Loucy (cell line): ENCODE measurements around the gene RAB26.
A peak's percentile ranks its signal among the peaks of the same experiment; 100 is the strongest.

Experiments used
- H2AFZ ChIP-seq: fragments of 200-600 bp; sonication (generic); 2 replicates; pipeline ENCODE4 v1.6.0; 2016; ENCODE audit warnings: antibody characterized with exemption, mild to moderate bottlenecking, low read length, moderate library complexity
- H3F3A ChIP-seq: fragments of 200-600 bp; 2 replicates; pipeline ENCODE4 v1.6.0; 2016; ENCODE audit warnings: antibody characterized with exemption, low read depth, mild to moderate bottlenecking
- H3K27me3 ChIP-seq: fragments of 200-600 bp; sonication (generic); 2 replicates; pipeline ENCODE4 v1.6.1; 2014; ENCODE audit warnings: low read length, mild to moderate bottlenecking; ENCODE audit not compliant: insufficient read depth, poor library complexity, severe bottlenecking
- H3K36me3 ChIP-seq: fragments of 200-600 bp; sonication (generic); 2 replicates; pipeline ENCODE4 v1.6.1; 2016; ENCODE audit warnings: low read length; ENCODE audit not compliant: insufficient read depth
- H3K4me1 ChIP-seq: fragments of 200-600 bp; sonication (generic); 2 replicates; pipeline ENCODE4 v1.5.1; 2014; ENCODE audit warnings: low read length, mild to moderate bottlenecking; ENCODE audit not compliant: insufficient read depth, poor library complexity, severe bottlenecking
- H3K4me2 ChIP-seq: fragments of 200-600 bp; sonication (generic); 2 replicates; pipeline ENCODE4 v1.6.0; 2014; ENCODE audit warnings: antibody characterized with exemption, low read length, low read depth, mild to moderate bottlenecking; ENCODE audit not compliant: poor library complexity, severe bottlenecking
- H3K4me3 ChIP-seq: fragments of 200-600 bp; sonication (generic); 2 replicates; pipeline ENCODE4 v1.5.1; 2014; ENCODE audit warnings: low read length, mild to moderate bottlenecking, mixed read lengths; ENCODE audit not compliant: poor library complexity, severe bottlenecking
- H3K79me2 ChIP-seq: fragments of 200-600 bp; sonication (generic); 2 replicates; pipeline ENCODE4 v1.6.1; 2014; ENCODE audit warnings: low read length; ENCODE audit not compliant: insufficient read depth
- H3K9ac ChIP-seq: fragments of 200-600 bp; sonication (generic); 2 replicates; pipeline ENCODE4 v1.6.0; 2014; ENCODE audit warnings: mild to moderate bottlenecking, low read depth, low read length, moderate library complexity; ENCODE audit not compliant: poor library complexity, severe bottlenecking
- H3K9me2 ChIP-seq: fragments of 200-600 bp; sonication (generic); replicated peaks from 2 replicates; pipeline ENCODE4 v1.6.1; 2016; ENCODE audit warnings: low read depth, low read length, mixed read lengths
- H3K9me3 ChIP-seq: fragments of 200-600 bp; sonication (generic); 2 replicates; pipeline ENCODE4 v1.6.1; 2014; ENCODE audit warnings: mild to moderate bottlenecking, antibody characterized with exemption, low read length, low read depth; ENCODE audit not compliant: insufficient read depth
- H4K20me1 ChIP-seq: fragments of 200-600 bp; sonication (generic); 2 replicates; pipeline ENCODE4 v1.6.0; 2014; ENCODE audit warnings: antibody characterized with exemption, low read length, mild to moderate bottlenecking; ENCODE audit not compliant: insufficient read depth, poor library complexity, severe bottlenecking
- CTCF ChIP-seq: fragments of 200-600 bp; sonication (generic); conservative IDR thresholded peaks from 2 replicates; pipeline ENCODE4 v1.5.1; 2014; ENCODE audit warnings: mild to moderate bottlenecking, antibody characterized with exemption, low read length
- EZH2phosphoT487 ChIP-seq: fragments of 200-600 bp; IDR thresholded peaks from 2 replicates; pipeline ENCODE4 v1.6.1; 2018; ENCODE audit warnings: antibody characterized with exemption, mild to moderate bottlenecking, moderate library complexity, borderline replicate concordance

The RAB26 gene

GRCh38 chr16:2191446-2191706 is 43.0 kb downstream of the RAB26 start:
- no peak overlapping the region for H3K9ac ChIP-seq
- H3K36me3 ChIP-seq, result no peaks in the 10 kb centered on the region
- no peaks in the 10 kb centered on the region for H3K9me2 ChIP-seq
- no peaks in the 10 kb centered on the region for H3K79me2 ChIP-seq
- H3K4me1 ChIP-seq, result no peaks in the 10 kb centered on the region
- H3K4me3 ChIP-seq, result no peak overlapping the region
- no peak overlapping the region for H2AFZ ChIP-seq
- no peaks in the 10 kb centered on the region for H3K9me3 ChIP-seq
- no peak overlapping the region for H3K4me2 ChIP-seq
- TF ChIP-seq CTCF (no peak), EZH2phosphoT487 (no peak)
- no peaks in the 10 kb centered on the region for H4K20me1 ChIP-seq
- no peaks in the 10 kb centered on the region for H3F3A ChIP-seq
- no peaks in the 10 kb centered on the region for H3K27me3 ChIP-seq

GRCh38 chr16:2194166-2194834 is 45.9 kb downstream of the RAB26 start:
- no peak overlapping the region for H3K4me2 ChIP-seq
- TF ChIP-seq CTCF (no peak), EZH2phosphoT487 (no peak)

GRCh38 chr16:2194852-2195321 is 46.5 kb downstream of the RAB26 start:
- Histone ChIP-seq H4K20me1 (no peaks in the 10 kb centered on the region), H3K79me2 (no peaks in the 10 kb centered on the region), H3K36me3 (no peaks in the 10 kb centered on the region), H3K9ac (no peak overlapping the region), H3K9me2 (no peaks in the 10 kb centered on the region), H3F3A (no peaks in the 10 kb centered on the region), H3K4me2 (no peak overlapping the region), H2AFZ (no peak overlapping the region), H3K9me3 (no peaks in the 10 kb centered on the region), H3K4me1 (no peaks in the 10 kb centered on the region), H3K4me3 (no peak overlapping the region), H3K27me3 (no peaks in the 10 kb centered on the region)
- TF ChIP-seq CTCF, result peak; percentile 48
- no peak for TF ChIP-seq EZH2phosphoT487

More at GRCh38 chr16:2194166-2194834, 45.9 kb downstream of the RAB26 start:
- Histone ChIP-seq H2AFZ (no peak overlapping the region), H3K36me3 (no peaks in the 10 kb centered on the region), H3K4me1 (no peaks in the 10 kb centered on the region), H4K20me1 (no peaks in the 10 kb centered on the region), H3K9me3 (no peaks in the 10 kb centered on the region), H3K79me2 (no peaks in the 10 kb centered on the region), H3K9me2 (no peaks in the 10 kb centered on the region), H3F3A (no peaks in the 10 kb centered on the region), H3K9ac (no peak overlapping the region), H3K4me3 (no peak overlapping the region), H3K27me3 (no peaks in the 10 kb centered on the region)
